Measurements from ENCODE around the gene FAHD2A.

Gene FAHD2A

GRCh38 chr2:95392730-95393455 is 9.6 kb upstream of the FAHD2A start:
- no peaks in the 10 kb centered on the region for H4K20me1 ChIP-seq (ENCODE audit: insufficient read depth, low read length)
- no peak for DNase-seq
- H2AFZ ChIP-seq (ENCODE audit: low read depth, low read length): no peak overlapping the region
- no peaks in the 10 kb centered on the region for H3K36me3 ChIP-seq (ENCODE audit: insufficient read depth, low read length)
- no peak overlapping the region for H3K27ac ChIP-seq (ENCODE audit: low read length)
- H3K4me3 ChIP-seq (ENCODE audit: low read depth in 1 of 2, low read length in 2 of 2): no peak overlapping the region
- no peak overlapping the region for H3K9ac ChIP-seq (ENCODE audit: low read depth, low read length)
- ATAC-seq (ENCODE audit: insufficient read depth, low read depth): no peak
- no peaks in the 10 kb centered on the region for H3K9me3 ChIP-seq (ENCODE audit: insufficient read depth, low read length, severe bottlenecking)
- no peaks in the 10 kb centered on the region for H3K79me2 ChIP-seq (ENCODE audit: insufficient read depth, low read length)
- TF ChIP-seq EZH2 (IDR thresholded peaks at IDR 0.05; ENCODE audit: borderline replicate concordance, low read depth, low read length, severe bottlenecking): no peak
- TF ChIP-seq CTCF (IDR thresholded peaks at IDR 0.05; ENCODE audit: borderline replicate concordance, extremely low read depth, low read length, poor library complexity, severe bottlenecking): peak; percentile 45
- H3K27me3 ChIP-seq (ENCODE audit: insufficient read depth, low read length, poor library complexity): no peaks in the 10 kb centered on the region
- peaks cover 6% of the 10 kb centered on the region; the same call in 1 of the 2 replicates for H3K4me1 ChIP-seq (ENCODE audit: insufficient read depth, low read length)
- H3K4me2 ChIP-seq (ENCODE audit: insufficient read depth, low read length): no peak overlapping the region

- H3K36me3 ChIP-seq (ENCODE audit: insufficient read depth, low read length): no peaks in the 10 kb centered on the region
- no peaks in the 10 kb centered on the region for H3K9me3 ChIP-seq (ENCODE audit: insufficient read depth, low read length, severe bottlenecking)
- TF ChIP-seq EZH2 (IDR thresholded peaks at IDR 0.05; ENCODE audit: borderline replicate concordance, low read depth, low read length, severe bottlenecking) (no peak), CTCF (IDR thresholded peaks at IDR 0.05; ENCODE audit: borderline replicate concordance, extremely low read depth, low read length, poor library complexity, severe bottlenecking) (no peak)
- H3K9ac ChIP-seq (ENCODE audit: low read depth, low read length): no peak overlapping the region
- no peak overlapping the region for H3K4me2 ChIP-seq (ENCODE audit: insufficient read depth, low read length)
- H3K27me3 ChIP-seq (ENCODE audit: insufficient read depth, low read length, poor library complexity): no peaks in the 10 kb centered on the region
- no peaks in the 10 kb centered on the region for H3K79me2 ChIP-seq (ENCODE audit: insufficient read depth, low read length)
- H3K27ac ChIP-seq (ENCODE audit: low read length): no peak overlapping the region
- no peak overlapping the region for H3K4me3 ChIP-seq (ENCODE audit: low read depth in 1 of 2, low read length in 2 of 2)
- ATAC-seq (ENCODE audit: insufficient read depth, low read depth) (no peak), DNase-seq (no peak)
- no peak overlapping the region for H2AFZ ChIP-seq (ENCODE audit: low read depth, low read length)
- H3K4me1 ChIP-seq (ENCODE audit: insufficient read depth, low read length): peaks cover 5% of the 10 kb centered on the region; the same call in 1 of the 2 replicates
- H4K20me1 ChIP-seq (ENCODE audit: insufficient read depth, low read length): no peaks in the 10 kb centered on the region
Measured at GRCh38 chr2:95393901-95394300, 8.6 kb upstream of the FAHD2A start.

GRCh38 chr2:95399061-95399460 is 3.4 kb upstream of the FAHD2A start:
- Histone ChIP-seq H3K4me3 (ENCODE audit: low read depth in 1 of 2, low read length in 2 of 2) (no peak overlapping the region), H4K20me1 (ENCODE audit: insufficient read depth, low read length) (no peaks in the 10 kb centered on the region), H3K9me3 (ENCODE audit: insufficient read depth, low read length, severe bottlenecking) (no peaks in the 10 kb centered on the region), H2AFZ (ENCODE audit: low read depth, low read length) (no peak overlapping the region), H3K27me3 (ENCODE audit: insufficient read depth, low read length, poor library complexity) (no peaks in the 10 kb centered on the region), H3K9ac (ENCODE audit: low read depth, low read length) (no peak overlapping the region), H3K27ac (ENCODE audit: low read length) (no peak overlapping the region), H3K4me1 (ENCODE audit: insufficient read depth, low read length) (peaks cover 19% of the 10 kb centered on the region), H3K36me3 (ENCODE audit: insufficient read depth, low read length) (peaks cover 3% of the 10 kb centered on the region; the same call in 1 of the 2 replicates), H3K79me2 (ENCODE audit: insufficient read depth, low read length) (peaks cover 16% of the 10 kb centered on the region), H3K4me2 (ENCODE audit: insufficient read depth, low read length) (no peak overlapping the region)
- ATAC-seq (ENCODE audit: insufficient read depth, low read depth) (no peak), DNase-seq (no peak)
- TF ChIP-seq EZH2 (IDR thresholded peaks at IDR 0.05; ENCODE audit: borderline replicate concordance, low read depth, low read length, severe bottlenecking) (no peak), CTCF (IDR thresholded peaks at IDR 0.05; ENCODE audit: borderline replicate concordance, extremely low read depth, low read length, poor library complexity, severe bottlenecking) (no peak)

Measured in DND-41 (cell line).